ENCODE results near the gene KRT2.

KRT2 gene

DNA sequence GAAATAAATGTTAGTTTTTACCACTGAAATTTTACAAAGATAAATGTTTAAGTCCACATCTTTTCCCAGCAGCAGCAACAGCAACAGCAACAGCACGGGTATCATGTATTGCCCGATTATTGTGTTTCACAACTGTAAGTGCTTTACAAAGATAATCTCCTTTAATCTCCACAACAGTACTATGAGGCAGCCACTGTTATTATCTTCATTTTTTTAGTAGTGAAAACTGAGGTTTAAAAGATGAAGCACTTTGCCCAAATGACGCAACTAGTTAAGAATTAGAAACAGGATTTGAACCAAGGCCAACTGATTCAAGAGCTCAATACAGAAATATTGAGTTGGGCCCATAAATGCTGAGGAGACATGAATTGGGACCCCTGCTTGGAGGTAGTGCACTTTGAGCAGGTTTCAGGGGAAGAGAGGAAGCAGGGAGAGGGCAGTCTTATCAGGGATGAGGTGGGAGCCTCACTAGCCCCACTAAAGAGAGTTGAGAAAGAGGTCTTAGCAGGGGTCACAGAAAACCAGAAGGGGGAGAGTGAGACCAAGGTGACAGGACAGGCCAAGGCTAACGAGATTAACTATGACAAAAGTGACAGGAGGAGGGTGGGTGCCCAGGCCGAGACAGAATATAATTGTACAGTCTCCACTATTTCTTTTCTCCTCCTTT, 15.3 kb downstream of the KRT2 start:
- no peak for DNase-seq

DNA sequence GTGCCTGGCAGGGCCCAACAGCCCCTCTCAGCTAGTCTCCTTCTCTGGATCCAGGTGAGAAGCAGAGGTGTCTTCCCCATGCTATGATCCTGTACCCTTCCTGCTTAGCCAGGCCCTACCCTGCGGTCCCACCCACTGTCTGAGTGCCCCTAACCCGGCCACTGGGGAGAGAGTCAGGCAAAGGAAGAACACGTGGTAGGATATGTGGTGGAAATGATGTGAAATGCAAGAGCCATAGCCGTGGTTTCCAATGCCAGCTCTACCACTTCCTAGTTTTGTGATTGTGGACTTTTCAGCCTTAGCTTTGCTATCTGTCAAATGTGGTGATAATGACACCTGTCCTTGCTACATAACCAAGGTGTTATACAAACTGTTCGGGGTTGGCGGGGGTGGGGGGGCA, 15.8 kb downstream of the KRT2 start:
- no peak for DNase-seq

DNA sequence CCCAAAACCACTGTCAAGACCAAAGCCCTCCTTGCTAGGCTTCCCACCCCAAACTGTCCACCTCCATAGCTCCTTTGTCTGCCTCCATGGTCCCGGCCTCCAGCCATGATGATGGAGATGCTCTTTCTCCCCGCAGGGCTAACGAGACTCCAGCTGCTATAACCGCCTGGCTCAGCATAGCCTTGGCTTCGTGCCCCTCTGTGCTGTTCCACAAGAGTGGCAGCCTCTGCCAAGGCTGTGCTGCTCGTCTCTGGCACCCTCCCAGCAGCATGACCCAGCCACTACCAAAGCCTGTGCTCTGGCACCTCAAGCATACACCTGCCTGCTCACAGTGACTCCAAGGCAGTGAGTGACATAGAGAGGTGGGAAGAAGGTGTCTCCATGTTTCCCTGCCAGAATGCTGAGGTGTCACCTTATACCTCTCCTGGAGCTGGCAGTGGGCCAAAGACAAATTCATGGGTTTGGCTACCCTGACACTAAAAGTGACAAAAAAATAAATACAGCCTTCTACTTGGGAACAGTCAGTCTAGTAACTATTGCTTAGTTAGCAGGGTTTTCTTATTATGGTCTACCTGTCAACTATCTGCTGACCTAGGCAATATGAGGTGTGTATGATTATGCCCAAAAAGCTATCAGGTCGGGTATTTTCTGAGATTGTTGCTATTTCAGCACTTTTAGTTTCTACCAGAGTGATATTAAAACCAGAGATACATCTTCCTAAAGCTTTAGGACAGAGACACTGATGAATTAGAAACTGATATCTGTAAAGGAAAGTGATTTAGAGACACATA, 17.6 kb downstream of the KRT2 start:
- no peak for DNase-seq

DNA sequence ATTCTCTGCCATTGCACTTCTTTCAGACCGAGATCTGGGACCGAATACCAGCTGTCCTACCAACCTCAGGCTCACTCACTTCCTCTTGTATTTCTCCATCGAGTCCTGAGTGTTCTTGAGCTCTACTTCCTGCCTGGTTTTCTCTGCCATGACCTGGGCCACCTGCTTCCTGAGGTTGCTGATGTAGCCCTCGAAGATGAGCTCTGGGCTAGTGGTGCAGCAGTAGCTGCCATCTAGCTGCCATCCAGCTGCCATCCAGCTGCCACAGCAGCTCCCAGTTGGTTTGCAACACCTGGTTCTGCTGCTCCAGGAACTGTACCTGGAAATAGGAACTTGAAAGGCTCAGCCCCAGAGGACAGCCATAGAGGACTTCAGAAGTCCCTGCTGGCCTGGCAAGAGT, 18.6 kb downstream of the KRT2 start:
- DNase-seq: peak in 2 of 4 experiments; percentile 16 to 28

DNA sequence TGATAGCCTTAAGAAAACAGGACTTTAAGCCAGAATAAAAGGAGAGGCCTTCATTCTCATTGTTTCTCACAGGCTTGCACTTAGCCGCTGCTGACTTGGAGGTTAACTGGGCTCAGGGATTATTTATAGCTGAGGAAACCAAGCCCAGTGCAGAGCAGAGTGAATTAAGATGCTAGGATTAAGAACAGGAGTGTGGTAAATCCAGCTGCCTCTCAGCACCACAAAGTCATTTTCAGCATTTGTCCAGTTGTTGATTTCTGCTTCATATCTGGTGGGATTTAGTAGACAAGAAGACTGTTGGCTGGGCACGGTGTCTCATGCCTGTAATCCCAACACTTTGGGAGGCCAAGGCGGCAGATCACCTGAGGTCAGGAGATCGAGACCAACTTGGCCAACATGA, 19.4 kb downstream of the KRT2 start:
- no peak for DNase-seq

DNA sequence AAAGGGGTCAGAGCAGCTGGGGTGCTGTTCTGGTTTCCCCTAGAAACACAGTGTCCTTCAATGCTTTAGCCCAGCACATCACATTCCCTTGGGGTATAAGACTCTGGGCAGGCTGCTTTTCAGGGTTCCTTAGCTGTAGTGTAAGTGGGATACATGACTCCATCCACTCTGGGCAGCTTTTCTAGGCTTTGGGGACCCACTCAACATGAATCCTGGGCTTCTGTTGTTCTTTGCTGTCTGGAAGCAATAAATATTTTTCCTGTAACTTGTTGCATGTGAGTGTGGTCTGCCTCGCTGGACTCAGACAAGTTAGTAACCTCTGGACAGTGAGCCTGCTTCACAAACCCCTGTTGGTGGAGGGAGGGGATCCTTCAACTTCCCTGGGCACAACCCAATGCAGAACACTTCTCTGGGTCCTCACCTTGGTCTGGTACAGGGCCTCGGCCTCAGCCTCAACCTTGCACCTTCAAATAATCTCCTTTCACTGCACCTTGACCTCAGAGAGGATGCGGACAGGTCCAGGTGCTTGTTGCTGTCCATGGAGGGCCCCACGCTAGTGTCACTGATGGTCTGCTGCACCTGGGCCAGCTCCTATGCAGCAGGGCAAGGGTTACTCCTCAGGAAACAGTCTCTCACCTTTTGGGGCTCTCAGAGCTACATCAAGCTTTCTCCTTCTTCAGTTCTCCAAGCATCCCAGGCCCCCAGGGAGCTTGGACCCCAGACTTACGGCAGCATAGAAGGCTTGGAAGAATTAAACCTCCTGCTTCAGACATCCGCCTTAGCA, 20.1 kb downstream of the KRT2 start:
- no peak for DNase-seq

DNA sequence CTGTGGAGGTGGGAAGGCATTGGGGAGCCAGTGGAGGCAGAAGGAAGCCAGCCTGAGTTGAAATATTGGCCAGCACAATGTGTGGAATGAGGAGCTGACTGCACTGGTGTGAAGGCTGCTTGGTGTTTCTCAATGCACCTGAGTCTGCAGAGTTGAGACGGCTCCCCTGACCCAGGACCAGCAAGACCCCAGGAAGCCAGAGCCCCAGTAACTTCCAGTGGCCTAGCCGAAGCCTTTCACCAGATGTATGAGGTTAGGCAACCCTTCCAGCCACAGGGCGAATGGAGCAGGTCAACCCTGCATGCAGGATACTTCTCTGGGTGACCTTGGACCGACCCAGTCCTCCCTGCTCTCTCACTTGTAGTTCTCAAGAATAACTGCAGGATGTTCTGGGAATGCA, 20.7 kb downstream of the KRT2 start:
- DNase-seq: no peak

DNA sequence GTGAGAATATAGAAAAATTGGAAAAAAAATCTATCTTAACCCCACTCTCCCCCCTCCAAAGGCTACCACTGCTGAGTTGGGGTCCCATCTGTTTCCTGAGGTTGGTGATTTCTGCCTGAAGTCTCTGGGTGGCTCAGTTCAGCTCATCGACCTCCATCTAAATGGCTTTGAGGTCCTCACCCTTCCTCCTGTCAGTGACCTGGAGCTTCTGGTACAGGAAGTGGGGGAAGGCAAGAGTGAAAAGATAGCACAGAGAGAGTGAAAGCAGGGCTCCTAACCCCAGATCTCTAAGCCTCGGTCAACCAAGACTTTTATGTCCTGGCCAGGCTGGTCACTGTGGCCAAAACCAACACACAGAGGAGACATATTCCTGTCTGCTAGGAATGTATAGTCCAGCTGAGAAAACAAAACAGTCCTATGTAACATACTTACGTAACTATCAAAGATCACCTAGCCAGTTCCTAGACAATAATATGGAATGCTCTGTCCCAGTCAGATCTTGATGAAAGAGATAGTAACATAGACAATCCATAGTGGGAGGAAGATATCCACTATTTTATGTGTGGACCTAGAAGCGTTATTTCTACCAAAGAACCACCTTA, 21.3 kb downstream of the KRT2 start:
- no peak for DNase-seq

DNA sequence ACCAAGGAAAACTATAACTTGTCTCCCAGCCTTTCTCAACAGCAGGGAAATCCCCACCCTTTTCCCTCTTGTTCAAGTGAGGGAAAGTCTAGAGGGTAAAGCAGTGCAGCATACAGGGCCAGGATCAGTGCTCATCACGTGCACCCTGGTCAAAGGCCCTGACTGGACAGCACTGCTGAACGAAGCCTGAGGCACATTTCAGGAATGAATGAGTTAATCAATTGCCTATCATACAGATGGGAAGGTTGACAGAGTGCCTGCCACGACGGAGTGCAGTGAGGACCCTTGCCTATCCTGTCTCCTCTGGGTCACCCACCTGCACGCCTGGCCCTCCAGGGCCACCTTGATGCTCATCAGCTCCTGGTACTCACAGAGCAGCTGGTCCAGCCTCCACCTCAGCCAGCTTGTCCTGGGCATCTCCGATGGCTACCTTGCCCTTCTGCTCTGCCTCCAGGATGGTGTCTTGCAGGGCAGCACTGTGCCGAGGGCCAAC, 22.0 kb downstream of the KRT2 start:
- DNase-seq: no peak

DNA sequence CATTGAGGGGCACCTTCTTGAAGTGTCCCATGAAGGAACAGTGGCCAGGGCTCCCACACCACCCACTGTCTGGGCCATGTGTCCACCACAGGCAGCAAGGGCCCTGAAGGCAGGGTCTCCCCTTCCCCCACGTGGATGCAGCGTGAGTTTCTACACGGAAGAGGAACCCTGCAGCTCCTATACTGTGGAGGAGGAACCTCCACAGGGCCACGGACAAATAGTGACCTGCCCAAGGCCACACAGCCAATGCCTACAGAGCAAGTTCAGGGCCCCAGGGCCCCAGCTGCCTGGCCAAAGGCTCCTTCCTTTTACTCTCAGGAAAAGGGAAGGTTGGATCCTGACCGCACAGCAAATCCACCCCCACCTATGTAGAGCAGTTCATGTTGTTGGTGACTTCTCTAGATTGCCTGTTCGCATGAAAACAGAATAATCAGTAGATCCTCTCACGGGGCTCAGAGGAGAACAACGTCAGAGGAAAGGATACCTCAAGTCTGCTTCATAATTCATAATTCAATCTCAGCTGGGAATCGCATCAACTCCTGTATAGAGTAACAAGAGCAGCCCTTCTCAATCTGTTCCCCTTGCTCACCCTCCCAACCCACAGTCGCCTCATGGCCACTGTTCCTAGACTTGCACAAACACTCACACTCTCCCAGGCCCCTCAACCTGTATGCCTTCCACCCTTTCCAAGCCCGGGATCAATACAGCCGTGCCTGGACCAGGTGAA, 22.6 kb downstream of the KRT2 start:
- DNase-seq: peak; percentile 29 to 66 (median 58)

DNA sequence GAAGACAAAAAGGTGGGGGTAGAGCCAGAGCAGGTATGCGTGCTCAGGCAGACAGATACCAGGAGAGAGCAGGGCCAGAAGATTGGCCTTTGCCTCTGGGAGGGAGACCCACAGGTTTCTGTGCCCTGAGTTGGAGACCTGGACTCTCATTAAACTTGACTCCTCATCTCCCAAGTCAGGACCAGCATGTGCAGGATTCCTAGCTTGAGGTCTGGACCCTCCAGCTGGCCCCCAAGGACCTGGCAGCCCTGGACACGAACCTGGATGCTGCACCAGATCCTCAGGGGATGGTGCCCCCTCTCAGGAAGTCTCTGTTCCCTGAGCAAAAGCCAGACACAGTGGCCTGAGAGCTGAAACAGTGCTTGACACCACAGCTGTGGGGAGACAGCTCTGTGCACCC, 23.2 kb downstream of the KRT2 start:
- no peak for DNase-seq

DNA sequence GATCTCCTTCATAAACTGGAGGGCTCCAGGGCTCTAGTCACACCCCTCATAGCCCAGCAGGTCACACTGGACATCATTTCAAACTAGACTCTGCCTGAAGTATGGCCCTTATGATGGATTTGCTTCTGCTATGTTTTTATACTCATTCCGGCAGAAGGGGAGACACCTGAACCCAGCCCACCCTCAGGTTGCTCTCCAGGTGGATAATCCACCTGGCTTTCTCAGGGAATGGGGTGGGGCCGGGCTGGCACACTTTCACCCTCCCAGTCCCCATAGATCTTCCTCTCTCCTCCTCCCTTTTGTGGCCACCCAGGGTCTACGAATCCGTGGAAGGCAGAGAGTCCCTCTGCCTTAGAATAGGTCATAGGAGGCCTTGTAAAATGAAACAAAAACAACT, 23.9 kb downstream of the KRT2 start:
- no peak for DNase-seq

DNA sequence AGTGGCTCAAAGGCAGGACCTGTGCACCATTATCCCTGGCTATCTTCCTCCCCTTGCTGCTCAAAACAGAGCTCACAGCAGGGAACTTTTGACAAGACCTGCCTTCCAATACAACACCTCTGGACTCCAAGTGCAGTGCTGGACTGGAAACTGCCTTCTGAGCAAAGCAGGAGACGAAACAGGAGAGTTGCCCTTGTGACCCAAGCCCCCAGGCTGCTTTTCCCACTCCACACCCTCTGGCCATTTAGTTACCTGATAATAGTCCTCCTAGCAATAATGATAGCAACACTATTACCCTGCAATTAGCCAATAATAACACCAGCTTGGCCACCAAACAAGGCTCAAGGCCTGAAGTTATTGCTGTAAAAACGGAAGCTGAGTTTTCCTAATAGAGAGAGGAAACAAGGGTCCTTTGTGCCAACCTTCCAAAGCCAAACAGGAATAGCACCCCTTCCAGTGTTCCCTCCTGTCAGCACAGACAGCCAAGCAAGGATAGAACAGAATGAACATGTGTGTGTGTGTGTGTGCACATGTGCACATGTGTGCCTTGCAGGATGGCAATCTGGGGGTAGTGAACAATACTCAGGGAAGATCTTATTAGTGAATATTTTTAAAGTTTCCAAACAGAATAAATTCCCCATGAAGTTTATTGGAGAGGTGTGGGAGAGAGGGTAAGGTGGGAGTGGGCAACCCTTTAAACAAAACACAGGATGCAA, 24.5 kb downstream of the KRT2 start:
- DNase-seq: no peak

DNA sequence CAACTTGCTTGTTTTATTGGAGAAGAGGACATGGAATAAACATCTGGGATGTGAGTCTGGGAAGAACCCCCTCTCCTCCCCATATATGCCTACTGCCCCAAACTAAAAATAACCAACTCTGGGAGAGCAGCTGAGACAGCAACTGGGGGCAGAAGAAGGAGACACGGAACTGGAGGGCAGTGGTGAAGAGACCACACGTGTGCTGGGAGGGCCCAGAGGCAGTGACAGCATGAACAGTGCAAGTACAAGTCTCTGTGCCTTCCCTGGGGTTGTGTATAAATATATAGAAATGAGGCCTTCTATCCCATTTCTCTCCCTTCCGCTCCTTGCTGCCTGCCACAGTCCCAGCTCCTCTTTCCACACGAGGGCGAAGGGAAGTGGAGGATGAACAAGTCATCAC, 29.7 kb downstream of the KRT2 start:
- DNase-seq: no peak

DNA sequence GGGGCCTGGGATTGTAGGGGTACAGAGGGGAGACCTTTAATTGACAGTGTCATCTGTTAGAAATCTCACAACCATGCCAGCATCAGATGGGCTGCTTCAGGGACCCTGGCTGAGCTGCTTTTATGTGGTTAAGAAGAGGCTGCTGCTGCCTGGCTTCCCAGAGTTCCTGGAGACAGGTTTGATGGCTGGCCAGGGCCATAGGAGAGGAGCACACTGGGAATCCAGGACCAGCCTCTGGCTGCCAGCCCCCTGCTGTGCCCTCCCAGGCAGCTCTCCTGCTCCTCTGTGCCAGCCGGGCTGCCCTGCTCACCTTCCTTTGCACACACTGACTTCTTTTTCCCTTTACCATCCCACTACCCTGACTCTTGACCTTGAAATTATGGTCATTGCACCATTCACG, 33.1 kb downstream of the KRT2 start:
- no peak for DNase-seq

DNA sequence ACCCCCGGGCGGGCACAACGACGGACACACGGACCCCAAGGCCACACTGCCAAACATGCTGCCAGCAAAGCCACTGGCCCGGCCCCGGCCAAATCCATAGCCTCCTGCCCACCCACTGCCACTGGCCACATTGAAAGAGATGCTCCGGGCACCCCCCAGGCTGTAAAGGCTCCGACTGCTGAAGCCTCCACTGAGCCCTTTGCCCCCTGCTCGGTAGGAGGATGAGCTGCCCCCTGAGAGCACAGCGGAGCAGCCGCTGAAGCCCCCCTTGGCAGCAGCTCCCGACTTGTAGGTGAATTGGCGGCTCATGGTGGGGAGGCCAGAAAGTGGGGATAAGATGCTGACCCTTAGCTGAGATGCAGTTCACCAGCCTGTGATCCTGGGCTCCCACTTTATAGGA, 33.8 kb downstream of the KRT2 start, which contains the start of gene KRT73:
KRT73 (minus strand) TSS at position 344 of the 400 bp plus-strand sequence; CDS start at position 309, 35 bp downstream.
- no peak for DNase-seq

DNA sequence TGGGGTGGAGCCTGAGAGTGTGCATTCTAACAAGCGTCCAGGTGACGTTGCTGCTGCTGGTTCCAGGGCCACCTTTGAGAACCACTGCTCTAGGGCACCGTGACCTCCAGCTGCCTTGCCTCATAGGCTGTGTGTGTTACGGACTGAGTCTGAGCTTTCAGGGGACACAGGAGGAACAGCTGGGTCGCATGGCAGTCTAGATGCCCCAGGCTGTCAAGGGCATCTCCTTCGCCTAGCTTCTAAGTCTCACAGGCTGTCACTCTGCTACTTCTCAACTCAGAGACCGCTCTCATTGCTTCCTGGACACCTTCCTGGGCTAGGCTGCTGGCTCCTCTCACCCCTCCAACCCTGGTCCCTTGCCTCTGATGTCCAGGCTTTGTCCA, 34.6 kb downstream of the KRT2 start:
- DNase-seq: no peak

DNA sequence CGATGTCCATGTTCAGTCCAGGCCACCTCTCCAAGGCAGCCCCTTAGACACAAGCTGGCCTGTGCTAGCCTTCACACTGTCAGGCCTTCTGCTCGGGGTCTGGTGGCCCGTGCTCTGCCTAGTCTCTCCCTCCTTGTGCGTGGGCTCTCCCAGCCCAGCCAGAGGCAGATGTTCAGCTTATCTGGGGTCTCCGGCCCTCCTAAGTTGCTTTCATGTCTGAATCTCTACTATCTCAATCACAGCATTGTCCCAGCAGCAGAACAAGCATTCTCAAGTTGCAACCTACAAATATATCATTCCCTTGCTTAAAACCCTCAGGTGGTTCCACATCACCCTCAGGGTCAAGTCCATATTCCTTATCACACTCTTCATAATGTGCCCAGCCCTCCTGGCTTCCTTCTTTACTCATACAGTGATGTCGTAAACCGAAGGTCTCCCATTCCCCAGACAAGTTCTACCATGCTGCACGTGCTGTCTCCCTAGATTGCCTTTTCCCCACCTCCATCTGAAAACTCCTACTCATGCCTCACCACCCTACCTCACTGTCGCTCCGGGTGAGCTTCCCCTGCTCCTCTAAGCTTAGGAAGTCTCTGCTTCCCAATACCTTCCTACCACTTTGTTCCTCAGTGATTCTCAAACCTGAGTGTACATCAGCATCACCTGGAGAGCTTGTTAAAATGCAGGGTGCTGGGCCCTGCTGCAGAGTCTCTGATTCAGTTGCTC, 35.2 kb downstream of the KRT2 start:
- DNase-seq: no peak

DNA sequence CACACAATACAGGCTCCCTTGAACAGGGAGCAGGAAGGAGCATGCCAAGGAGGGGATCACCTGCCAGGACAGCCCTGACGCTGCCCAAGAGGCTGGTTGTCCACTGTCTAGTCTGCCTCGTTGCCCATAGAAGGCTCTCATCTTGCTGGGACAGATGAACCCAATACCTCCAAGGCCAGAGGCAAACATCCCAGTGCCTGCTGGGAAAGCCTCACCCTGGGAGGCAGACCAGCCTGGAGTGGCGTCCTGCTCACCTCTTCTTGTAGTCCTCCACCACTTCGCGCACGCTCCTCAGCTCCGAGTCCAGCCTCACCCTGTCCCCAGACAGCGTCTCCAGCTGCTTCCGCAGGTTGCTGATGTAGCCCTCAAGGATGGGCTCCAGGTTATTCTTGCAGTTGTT, 36.1 kb downstream of the KRT2 start:
- no peak for DNase-seq

DNA sequence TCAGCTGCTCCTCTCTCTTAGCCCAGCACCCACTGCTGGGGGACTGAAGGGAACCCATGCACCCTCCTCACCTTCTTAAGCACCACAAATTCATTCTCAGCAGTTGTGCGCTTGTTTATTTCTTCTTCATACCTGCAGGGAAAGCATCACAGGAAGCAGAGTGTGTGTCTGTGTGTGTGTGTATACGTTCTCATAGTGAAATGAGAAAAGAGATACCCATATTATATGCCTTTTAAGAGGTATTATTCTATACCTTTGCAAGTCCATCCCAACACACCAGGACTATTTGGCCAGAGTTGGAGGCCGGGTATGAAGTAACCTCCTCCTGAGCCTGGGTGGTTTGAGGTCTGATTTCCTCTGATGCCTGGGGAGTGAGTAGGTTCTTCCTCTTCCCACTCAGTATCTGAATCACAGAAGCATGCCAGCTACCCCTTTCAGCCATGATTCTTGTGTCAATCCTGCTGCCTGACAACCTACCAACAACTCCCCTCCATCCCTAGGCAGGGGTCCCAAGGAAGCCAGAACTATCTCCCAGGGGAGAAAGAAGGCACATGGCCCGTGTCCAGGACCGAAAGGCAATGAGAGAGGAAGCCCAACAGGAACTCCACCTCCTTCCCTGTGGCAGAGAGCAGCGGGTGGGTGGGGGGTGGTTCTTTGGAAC, 36.7 kb downstream of the KRT2 start:
- peak; percentile 60 to 80 (median 77) for DNase-seq
